ENCODE measurements around the gene B4GAT1. TPM values are rescaled to one million over a fixed set of nuclear protein-coding genes. Genes with fewer than 3 reads are reported as not detected.

B4GAT1 gene
- total and polyA plus RNA-seq, 2 of the 13 experiments (the other 11 are each of a cell fraction or from before 2014, with no cell fraction given): 40.4 to 109 TPM

- TF ChIP-seq, protein P1, sequence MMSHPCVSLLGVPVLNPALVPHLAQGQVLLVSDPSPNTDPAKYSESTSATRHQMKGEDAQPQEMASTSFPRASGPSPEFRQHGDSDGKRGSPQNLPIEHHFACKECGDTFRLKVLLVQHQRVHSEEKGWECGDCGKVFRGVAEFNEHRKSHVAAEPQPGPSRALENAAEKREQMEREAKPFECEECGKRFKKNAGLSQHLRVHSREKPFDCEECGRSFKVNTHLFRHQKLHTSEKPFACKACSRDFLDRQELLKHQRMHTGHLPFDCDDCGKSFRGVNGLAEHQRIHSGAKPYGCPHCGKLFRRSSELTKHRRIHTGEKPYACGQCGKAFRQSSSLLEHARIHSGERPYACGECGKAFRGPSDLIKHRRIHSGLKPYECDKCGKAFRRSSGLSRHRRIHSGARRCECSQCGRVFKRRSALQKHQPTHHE (CRISPR knock-in tag; IDR thresholded peaks at IDR 0.05; ENCODE audit: borderline replicate concordance): no peak
- TF ChIP-seq CSRNP1 (CRISPR knock-in tag; IDR thresholded peaks at IDR 0.05): 0 out of 2 replicates have a peak, but pooled peaks have one; percentile 34
- TF ChIP-seq ZNF891 (CRISPR knock-in tag; IDR thresholded peaks at IDR 0.05): no peak
- TF ChIP-seq, protein P2, sequence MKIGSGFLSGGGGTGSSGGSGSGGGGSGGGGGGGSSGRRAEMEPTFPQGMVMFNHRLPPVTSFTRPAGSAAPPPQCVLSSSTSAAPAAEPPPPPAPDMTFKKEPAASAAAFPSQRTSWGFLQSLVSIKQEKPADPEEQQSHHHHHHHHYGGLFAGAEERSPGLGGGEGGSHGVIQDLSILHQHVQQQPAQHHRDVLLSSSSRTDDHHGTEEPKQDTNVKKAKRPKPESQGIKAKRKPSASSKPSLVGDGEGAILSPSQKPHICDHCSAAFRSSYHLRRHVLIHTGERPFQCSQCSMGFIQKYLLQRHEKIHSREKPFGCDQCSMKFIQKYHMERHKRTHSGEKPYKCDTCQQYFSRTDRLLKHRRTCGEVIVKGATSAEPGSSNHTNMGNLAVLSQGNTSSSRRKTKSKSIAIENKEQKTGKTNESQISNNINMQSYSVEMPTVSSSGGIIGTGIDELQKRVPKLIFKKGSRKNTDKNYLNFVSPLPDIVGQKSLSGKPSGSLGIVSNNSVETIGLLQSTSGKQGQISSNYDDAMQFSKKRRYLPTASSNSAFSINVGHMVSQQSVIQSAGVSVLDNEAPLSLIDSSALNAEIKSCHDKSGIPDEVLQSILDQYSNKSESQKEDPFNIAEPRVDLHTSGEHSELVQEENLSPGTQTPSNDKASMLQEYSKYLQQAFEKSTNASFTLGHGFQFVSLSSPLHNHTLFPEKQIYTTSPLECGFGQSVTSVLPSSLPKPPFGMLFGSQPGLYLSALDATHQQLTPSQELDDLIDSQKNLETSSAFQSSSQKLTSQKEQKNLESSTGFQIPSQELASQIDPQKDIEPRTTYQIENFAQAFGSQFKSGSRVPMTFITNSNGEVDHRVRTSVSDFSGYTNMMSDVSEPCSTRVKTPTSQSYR (CRISPR knock-in tag; IDR thresholded peaks at IDR 0.05; ENCODE audit: borderline replicate concordance): no peak
- TF ChIP-seq PHF5A (CRISPR knock-in tag; IDR thresholded peaks at IDR 0.05; ENCODE audit: low read depth, unreplicated experiment): no peak
- no peak for TF ChIP-seq FOXO1 (CRISPR knock-in tag; IDR thresholded peaks at IDR 0.05)
- no peak for TF ChIP-seq PATZ1 (CRISPR knock-in tag; IDR thresholded peaks at IDR 0.05)
- TF ChIP-seq STAG1 (CRISPR knock-in tag; IDR thresholded peaks at IDR 0.05): no peak
- no peak for TF ChIP-seq ZNF652 (CRISPR knock-in tag; IDR thresholded peaks at IDR 0.05; ENCODE audit: borderline replicate concordance, low read depth)
- 0 out of 2 replicates have a peak, but pooled peaks have one; percentile 60 for TF ChIP-seq SNAPC5 (CRISPR knock-in tag; IDR thresholded peaks at IDR 0.05; ENCODE audit: borderline replicate concordance)
- TF ChIP-seq RBM22 (optimal IDR thresholded peaks at IDR 0.05; ENCODE audit: low read length): no peak
- TF ChIP-seq PITX1 (CRISPR knock-in tag; IDR thresholded peaks at IDR 0.05): no peak
- TF ChIP-seq TARDBP (CRISPR knock-in tag; IDR thresholded peaks at IDR 0.05): 0 out of 2 replicates have a peak, but pooled peaks have one; percentile 39
- TF ChIP-seq BATF2 (CRISPR knock-in tag; IDR thresholded peaks at IDR 0.05): no peak
- TF ChIP-seq ZNF34 (CRISPR knock-in tag; IDR thresholded peaks at IDR 0.05; ENCODE audit: borderline replicate concordance): no peak
- TF ChIP-seq MZF1 (CRISPR knock-in tag; IDR thresholded peaks at IDR 0.05; ENCODE audit: borderline replicate concordance): no peak
- TF ChIP-seq NFYC (CRISPR knock-in tag; IDR thresholded peaks at IDR 0.05): no peak
- no peak for TF ChIP-seq ZNF883 (CRISPR knock-in tag; IDR thresholded peaks at IDR 0.05; ENCODE audit: not compliant biosample characterization)
- no peak for TF ChIP-seq SSRP1 (CRISPR knock-in tag; IDR thresholded peaks at IDR 0.05)
- no peak for TF ChIP-seq TFDP1 (CRISPR knock-in tag; IDR thresholded peaks at IDR 0.05; ENCODE audit: borderline replicate concordance)
Measured at GRCh38 chr11:66311470-66311964, 35.9 kb downstream of the B4GAT1 start (continued).
